SU-DHL-6 (cell line): ENCODE results near the gene NDUFA3.

Experiments used
- H2AFZ ChIP-seq: fragments of 200-600 bp; sonication (generic); 2 replicates; pipeline ENCODE4 v1.6.1; 2014; ENCODE audit warnings: low read depth, mild to moderate bottlenecking, moderate library complexity, mixed read lengths, antibody characterized with exemption, low read length; ENCODE audit not compliant: severe bottlenecking
- H3F3A ChIP-seq: fragments of 200-600 bp; shearing (Covaris generic); 2 replicates; pipeline ENCODE4 v1.6.0; 2016; ENCODE audit warnings: antibody characterized with exemption, mild to moderate bottlenecking; ENCODE audit not compliant: insufficient read depth
- H3K27ac ChIP-seq: fragments of 200-600 bp; sonication (generic); 2 replicates; pipeline ENCODE4 v1.5.1; 2016; ENCODE audit warnings: low read depth, mild to moderate bottlenecking, low read length, moderate library complexity, mixed read lengths
- H3K27me3 ChIP-seq: fragments of 200-600 bp; sonication (generic), shearing (Covaris generic); 2 replicates; pipeline ENCODE4 v1.6.0; 2014; ENCODE audit warnings: mild to moderate bottlenecking, low read length
- H3K36me3 ChIP-seq: fragments of 200-600 bp; sonication (generic); 2 replicates; pipeline ENCODE4 v1.6.1; 2014; ENCODE audit warnings: mild to moderate bottlenecking, low read length, mixed read lengths
- H3K4me2 ChIP-seq: fragments of 300-600, 200-600 bp; shearing (Covaris generic), sonication (generic); 2 replicates; pipeline ENCODE4 v1.6.0; 2014; ENCODE audit warnings: low read length, low read depth, mild to moderate bottlenecking; ENCODE audit not compliant: poor library complexity, severe bottlenecking
- H3K4me3 ChIP-seq: fragments of 200-600 bp; sonication (generic); 2 replicates; pipeline ENCODE4 v1.5.1; 2014; ENCODE audit warnings: antibody characterized with exemption, low read length, mild to moderate bottlenecking, mixed read lengths; ENCODE audit not compliant: insufficient read depth, poor library complexity, severe bottlenecking
- H3K79me2 ChIP-seq: fragments of 200-600 bp; sonication (generic); 2 replicates; pipeline ENCODE4 v1.6.1; 2014; ENCODE audit warnings: mild to moderate bottlenecking, low read length, moderate library complexity; ENCODE audit not compliant: insufficient read depth
- H3K9ac ChIP-seq: fragments of 200-600 bp; sonication (generic); 2 replicates; pipeline ENCODE4 v1.7.0; 2014; ENCODE audit warnings: mild to moderate bottlenecking, low read length
- H3K9me2 ChIP-seq: fragments of 200-600 bp; sonication (generic); replicated peaks from 2 replicates; pipeline ENCODE4 v1.6.1; 2014; ENCODE audit warnings: low read length; ENCODE audit not compliant: insufficient read depth
- H3K9me3 ChIP-seq: fragments of 200-600 bp; sonication (generic); 2 replicates; pipeline ENCODE4 v1.6.1; 2014; ENCODE audit warnings: low read length, mixed read lengths; ENCODE audit not compliant: insufficient read depth
- H4K20me1 ChIP-seq: fragments of 200-600 bp; sonication (generic); 2 replicates; pipeline ENCODE4 v1.6.1; 2014; ENCODE audit warnings: low read depth, mild to moderate bottlenecking, antibody characterized with exemption, low read length, moderate library complexity, mixed read lengths
- CTCF ChIP-seq: fragments of 200-600 bp; sonication (generic); IDR thresholded peaks from one replicate; pipeline ENCODE4 v1.5.1; 2017; ENCODE audit warnings: antibody characterized with exemption, mild to moderate bottlenecking, low read length, moderate library complexity; ENCODE audit not compliant: insufficient read depth, poor library complexity, severe bottlenecking
- EZH2phosphoT487 ChIP-seq: fragments of 200-600 bp; sonication (generic), shearing (Covaris generic); conservative IDR thresholded peaks from 2 replicates; pipeline ENCODE4 v1.6.1; 2018; ENCODE audit warnings: mild to moderate bottlenecking, antibody characterized with exemption, low read length, moderate library complexity, mixed read lengths

NDUFA3 gene

GRCh38 chr19:54123682-54124081 lies 21.0 kb downstream of the NDUFA3 start:
- Histone ChIP-seq H3K9me2 (no peaks in the 10 kb centered on the region), H3K27me3 (no peaks in the 10 kb centered on the region), H3K36me3 (no peaks in the 10 kb centered on the region), H3K27ac (no peak overlapping the region), H3K9me3 (no peaks in the 10 kb centered on the region), H3K79me2 (no peaks in the 10 kb centered on the region), H4K20me1 (no peaks in the 10 kb centered on the region), H3K4me2 (no peak overlapping the region), H3F3A (no peaks in the 10 kb centered on the region), H2AFZ (no peak overlapping the region), H3K9ac (no peak overlapping the region), H3K4me3 (no peak overlapping the region)
- TF ChIP-seq EZH2phosphoT487 (no peak), CTCF (no peak)

- TF ChIP-seq EZH2phosphoT487 (no peak), CTCF (no peak)
- Histone ChIP-seq H3K9me3 (no peaks in the 10 kb centered on the region), H3K27ac (no peak overlapping the region), H3K4me2 (no peak overlapping the region), H3K36me3 (no peaks in the 10 kb centered on the region), H3K79me2 (no peaks in the 10 kb centered on the region), H4K20me1 (no peaks in the 10 kb centered on the region), H3K4me3 (no peak overlapping the region), H3K9ac (no peak overlapping the region), H2AFZ (no peak overlapping the region), H3F3A (no peaks in the 10 kb centered on the region), H3K27me3 (no peaks in the 10 kb centered on the region), H3K9me2 (no peaks in the 10 kb centered on the region)
These were observed 21.7 kb downstream of the NDUFA3 start for GRCh38 chr19:54124393-54124792.

GRCh38 chr19:54125713-54126112 lies 23.1 kb downstream of the NDUFA3 start:
- Histone ChIP-seq H3K79me2 (no peaks in the 10 kb centered on the region), H3K27me3 (no peaks in the 10 kb centered on the region), H3K36me3 (no peaks in the 10 kb centered on the region), H2AFZ (no peak overlapping the region), H3K27ac (no peak overlapping the region), H3K9me3 (no peaks in the 10 kb centered on the region), H3K4me3 (no peak overlapping the region), H3K4me2 (no peak overlapping the region), H3K9ac (no peak overlapping the region), H3K9me2 (no peaks in the 10 kb centered on the region), H3F3A (no peaks in the 10 kb centered on the region), H4K20me1 (no peaks in the 10 kb centered on the region)
- no peak for TF ChIP-seq EZH2phosphoT487
- no peak for TF ChIP-seq CTCF
